GM20000 (cell line): ENCODE data around the gene SMCHD1.
A peak's percentile ranks its signal among the peaks of the same experiment; 100 is the strongest.

Experiments
- DNase-seq: peaks from one replicate; pipeline ENCODE4 v3.0.0; 2012; ENCODE audit warnings: low spot score
- TF ChIP-seq, protein P1 (sequence below): IDR thresholded peaks from 2 replicates; pipeline ENCODE4 v1.5.1; 2012; ENCODE audit warnings: mild to moderate bottlenecking, control low read depth; ENCODE audit errors: extremely low read depth, missing control alignments

SMCHD1 gene

DNA sequence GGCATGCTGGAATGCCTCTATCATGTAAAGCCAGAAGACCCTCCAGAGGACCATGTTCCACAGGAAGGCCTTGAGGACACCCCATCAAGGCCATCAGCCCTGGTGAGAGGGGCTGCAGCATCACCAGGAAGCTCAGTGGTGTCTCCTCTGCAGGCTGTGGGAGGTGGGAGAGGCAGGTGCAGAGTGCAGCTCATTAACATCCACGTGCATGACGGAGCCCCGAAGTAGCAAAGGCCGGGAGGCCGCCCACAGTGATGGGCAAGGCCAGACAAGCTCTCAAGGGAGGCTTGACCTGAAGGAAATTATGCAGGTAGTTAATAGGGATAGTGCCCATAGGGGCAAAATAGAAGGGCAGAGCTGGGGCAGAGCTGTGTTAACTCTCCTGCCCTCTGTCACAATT lies 30.3 kb upstream of the SMCHD1 start:
- DNase-seq = no peak
- TF ChIP-seq, protein P1, sequence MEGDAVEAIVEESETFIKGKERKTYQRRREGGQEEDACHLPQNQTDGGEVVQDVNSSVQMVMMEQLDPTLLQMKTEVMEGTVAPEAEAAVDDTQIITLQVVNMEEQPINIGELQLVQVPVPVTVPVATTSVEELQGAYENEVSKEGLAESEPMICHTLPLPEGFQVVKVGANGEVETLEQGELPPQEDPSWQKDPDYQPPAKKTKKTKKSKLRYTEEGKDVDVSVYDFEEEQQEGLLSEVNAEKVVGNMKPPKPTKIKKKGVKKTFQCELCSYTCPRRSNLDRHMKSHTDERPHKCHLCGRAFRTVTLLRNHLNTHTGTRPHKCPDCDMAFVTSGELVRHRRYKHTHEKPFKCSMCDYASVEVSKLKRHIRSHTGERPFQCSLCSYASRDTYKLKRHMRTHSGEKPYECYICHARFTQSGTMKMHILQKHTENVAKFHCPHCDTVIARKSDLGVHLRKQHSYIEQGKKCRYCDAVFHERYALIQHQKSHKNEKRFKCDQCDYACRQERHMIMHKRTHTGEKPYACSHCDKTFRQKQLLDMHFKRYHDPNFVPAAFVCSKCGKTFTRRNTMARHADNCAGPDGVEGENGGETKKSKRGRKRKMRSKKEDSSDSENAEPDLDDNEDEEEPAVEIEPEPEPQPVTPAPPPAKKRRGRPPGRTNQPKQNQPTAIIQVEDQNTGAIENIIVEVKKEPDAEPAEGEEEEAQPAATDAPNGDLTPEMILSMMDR = no peak

DNA sequence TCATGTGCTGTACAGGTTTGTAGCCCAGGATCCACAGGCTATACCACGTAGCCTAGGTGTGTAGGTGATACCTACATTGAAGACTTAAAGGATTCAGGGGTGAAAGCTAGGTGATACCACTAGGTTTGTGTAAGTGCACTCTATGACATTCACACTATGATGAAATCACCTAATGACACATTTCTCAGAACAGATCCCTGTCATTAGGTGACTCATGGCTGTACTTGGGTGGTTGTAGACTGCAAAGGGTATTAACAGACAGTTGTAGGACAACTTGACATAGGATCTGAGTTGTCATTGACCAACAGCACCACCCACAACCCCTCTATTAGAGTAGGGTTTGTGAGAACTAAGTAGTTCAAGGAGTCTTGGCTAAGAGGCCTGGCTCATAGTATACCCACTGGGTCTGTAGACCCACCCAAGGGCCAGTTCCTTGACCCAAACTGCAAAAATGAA lies 27.7 kb upstream of the SMCHD1 start:
- no peak for DNase-seq

GRCh38 chr18:2629003-2629402 lies 26.5 kb upstream of the SMCHD1 start:
- TF ChIP-seq, protein P1 = no peak
- DNase-seq = no peak

More for the DNA sequence above, 27.7 kb upstream of the SMCHD1 start:
- TF ChIP-seq, protein P1 = no peak

DNA sequence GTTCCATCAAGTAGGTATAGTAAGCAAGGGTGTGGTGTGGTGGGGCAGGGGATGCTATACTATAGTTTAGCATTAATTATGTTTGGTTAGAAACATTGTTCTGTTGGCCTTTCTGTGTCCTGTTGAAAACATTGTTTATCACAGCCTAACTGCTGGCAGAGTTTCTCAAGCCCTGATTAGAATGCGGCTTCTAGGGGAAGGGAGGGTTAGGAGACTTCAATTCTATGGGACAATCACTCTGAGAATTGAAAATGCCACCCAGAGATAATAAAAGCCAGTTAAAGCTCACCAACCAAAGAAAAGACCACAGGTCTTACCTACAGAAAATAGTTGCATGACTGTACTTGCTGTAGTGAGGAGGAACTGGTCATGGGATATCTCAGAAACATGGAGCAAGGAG lies 19.9 kb upstream of the SMCHD1 start:
- TF ChIP-seq, protein P1 = no peak
- DNase-seq = no peak

- DNase-seq = no peak
- TF ChIP-seq, protein P1 = no peak
Measured at GRCh38 chr18:2636126-2636631, 19.3 kb upstream of the SMCHD1 start.

GRCh38 chr18:2641638-2642037 lies 13.9 kb upstream of the SMCHD1 start:
- TF ChIP-seq, protein P1 = no peak
- DNase-seq = peak; percentile 74

DNA sequence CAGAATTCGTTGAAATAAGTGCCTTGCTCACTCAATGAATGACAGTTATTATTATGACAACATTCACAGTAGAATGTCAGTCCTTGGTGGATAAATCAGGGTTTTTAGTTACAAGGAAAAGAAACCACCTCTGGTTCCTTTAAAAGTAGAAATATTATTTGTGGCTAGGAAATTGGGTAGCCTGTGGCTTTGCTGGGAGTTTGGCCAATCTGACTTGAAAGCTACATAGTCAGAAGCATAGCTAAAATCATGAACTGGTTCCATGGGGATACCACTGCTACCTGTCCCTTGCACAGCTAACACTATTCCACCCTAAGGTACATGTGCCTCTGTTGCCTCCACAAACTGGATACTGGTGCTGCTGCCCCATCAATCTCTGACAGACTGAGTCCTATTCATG lies 12.8 kb upstream of the SMCHD1 start:
- TF ChIP-seq, protein P1 = no peak
- DNase-seq = no peak
